ENCODE results near the gene SYT10. TPM values are rescaled to one million over a fixed set of nuclear protein-coding genes. Genes with fewer than 3 reads are reported as not detected.

SYT10 gene
- total RNA-seq, 1 donor from 2014 or later, result 1.2 TPM

DNA sequence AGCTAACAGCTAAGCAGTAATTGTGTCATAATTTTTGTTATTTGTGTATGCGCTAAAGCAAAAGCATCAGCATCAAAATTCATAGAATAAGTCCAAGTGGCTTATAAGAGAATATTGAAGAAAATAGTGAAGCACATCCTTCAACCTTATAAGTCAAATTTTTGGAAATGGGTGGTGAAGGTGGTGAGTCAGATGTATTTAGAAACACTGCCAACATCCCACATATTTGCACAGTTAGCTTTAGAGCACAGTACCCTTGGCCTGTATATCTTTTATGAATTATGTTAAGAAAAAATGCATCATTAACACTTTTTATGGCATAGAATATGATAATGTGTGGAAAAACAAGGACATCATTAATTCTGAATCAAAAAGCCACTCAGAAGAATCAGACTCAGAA lies 8.0 kb downstream of the SYT10 start:
- H3K36me3 Mint-ChIP-seq (ENCODE audit: low read depth, unreplicated experiment), result no peaks in the 10 kb centered on the region
- Histone ChIP-seq H4K20me1 (ENCODE audit: insufficient read depth, low read length) (no peaks in the 10 kb centered on the region), H3K9me3 (ENCODE audit: insufficient read depth, low read depth, low read length) (no peaks in the 10 kb centered on the region), H3K4me1 (ENCODE audit: insufficient read depth, low read length) (no peaks in the 10 kb centered on the region), H3K4me3 (ENCODE audit: insufficient read depth, low read depth, low read length) (no peak overlapping the region), H3K4me2 (ENCODE audit: low read length) (no peak overlapping the region), H3K79me2 (ENCODE audit: insufficient read depth, low read length) (no peaks in the 10 kb centered on the region), H3K27me3 (ENCODE audit: insufficient read depth, low read length) (no peaks in the 10 kb centered on the region), H2AFZ (ENCODE audit: low read depth, low read length) (no peak overlapping the region), H3K27ac (ENCODE audit: low read depth, low read length) (no peak overlapping the region), H3K36me3 (ENCODE audit: insufficient read depth, low read length) (no peaks in the 10 kb centered on the region), H3K9ac (ENCODE audit: low read length) (no peak overlapping the region)
- H3K27me3 Mint-ChIP-seq (ENCODE audit: low read depth, unreplicated experiment), result peaks cover 5% of the 10 kb centered on the region
- peaks cover 1% of the 10 kb centered on the region for H3K4me1 Mint-ChIP-seq (ENCODE audit: low read depth, unreplicated experiment)
- H3K27ac Mint-ChIP-seq (ENCODE audit: unreplicated experiment), result no peak overlapping the region
- H3K9me3 Mint-ChIP-seq (ENCODE audit: unreplicated experiment), result no peaks in the 10 kb centered on the region
- TF ChIP-seq CTCF (IDR thresholded peaks at IDR 0.05; ENCODE audit: insufficient read depth, low read depth, low read length), result no peak
- no peak for TF ChIP-seq EZH2 (IDR thresholded peaks at IDR 0.05; ENCODE audit: insufficient read depth, low read length)
- FAIRE-seq, result no peak
- no peak for DNase-seq (ENCODE audit: low read depth)
- H3K4me3 Mint-ChIP-seq (ENCODE audit: unreplicated experiment), result no peak overlapping the region

- DNase-seq (ENCODE audit: low read depth) (no peak), FAIRE-seq (no peak)
- Mint-ChIP-seq H3K4me1 (ENCODE audit: low read depth, unreplicated experiment) (peaks cover 1% of the 10 kb centered on the region), H3K27ac (ENCODE audit: unreplicated experiment) (no peak overlapping the region), H3K4me3 (ENCODE audit: unreplicated experiment) (no peak overlapping the region), H3K9me3 (ENCODE audit: unreplicated experiment) (no peaks in the 10 kb centered on the region), H3K36me3 (ENCODE audit: low read depth, unreplicated experiment) (no peaks in the 10 kb centered on the region), H3K27me3 (ENCODE audit: low read depth, unreplicated experiment) (no peaks in the 10 kb centered on the region)
- Histone ChIP-seq H2AFZ (ENCODE audit: low read depth, low read length) (no peak overlapping the region), H3K79me2 (ENCODE audit: insufficient read depth, low read length) (no peaks in the 10 kb centered on the region), H3K9me3 (ENCODE audit: insufficient read depth, low read depth, low read length) (no peaks in the 10 kb centered on the region), H3K27me3 (ENCODE audit: insufficient read depth, low read length) (no peaks in the 10 kb centered on the region), H3K4me3 (ENCODE audit: insufficient read depth, low read depth, low read length) (no peak overlapping the region), H3K36me3 (ENCODE audit: insufficient read depth, low read length) (no peaks in the 10 kb centered on the region), H3K4me1 (ENCODE audit: insufficient read depth, low read length) (no peaks in the 10 kb centered on the region), H3K9ac (ENCODE audit: low read length) (no peak overlapping the region), H3K4me2 (ENCODE audit: low read length) (no peak overlapping the region), H4K20me1 (ENCODE audit: insufficient read depth, low read length) (no peaks in the 10 kb centered on the region), H3K27ac (ENCODE audit: low read depth, low read length) (no peak overlapping the region)
- no peak for TF ChIP-seq CTCF (IDR thresholded peaks at IDR 0.05; ENCODE audit: insufficient read depth, low read depth, low read length)
- no peak for TF ChIP-seq EZH2 (IDR thresholded peaks at IDR 0.05; ENCODE audit: insufficient read depth, low read length)
Observed at GRCh38 chr12:33429468-33429867, 10.2 kb downstream of the SYT10 start.

- H2AFZ ChIP-seq (ENCODE audit: low read depth, low read length), result no peak overlapping the region
- no peak overlapping the region for H3K27ac ChIP-seq (ENCODE audit: low read depth, low read length)
- no peak overlapping the region for H3K4me3 Mint-ChIP-seq (ENCODE audit: unreplicated experiment)
- no peaks in the 10 kb centered on the region for H3K27me3 ChIP-seq (ENCODE audit: insufficient read depth, low read length)
- H3K4me1 Mint-ChIP-seq (ENCODE audit: low read depth, unreplicated experiment), result peaks cover 1% of the 10 kb centered on the region
- H3K4me2 ChIP-seq (ENCODE audit: low read length), result no peak overlapping the region
- no peaks in the 10 kb centered on the region for H3K27me3 Mint-ChIP-seq (ENCODE audit: low read depth, unreplicated experiment)
- H3K4me3 ChIP-seq (ENCODE audit: insufficient read depth, low read depth, low read length), result no peak overlapping the region
- no peaks in the 10 kb centered on the region for H3K36me3 ChIP-seq (ENCODE audit: insufficient read depth, low read length)
- H3K79me2 ChIP-seq (ENCODE audit: insufficient read depth, low read length), result no peaks in the 10 kb centered on the region
- FAIRE-seq (no peak), DNase-seq (ENCODE audit: low read depth) (no peak)
- no peak overlapping the region for H3K9ac ChIP-seq (ENCODE audit: low read length)
- no peaks in the 10 kb centered on the region for H3K9me3 Mint-ChIP-seq (ENCODE audit: unreplicated experiment)
- H3K36me3 Mint-ChIP-seq (ENCODE audit: low read depth, unreplicated experiment), result no peaks in the 10 kb centered on the region
- H3K9me3 ChIP-seq (ENCODE audit: insufficient read depth, low read depth, low read length), result no peaks in the 10 kb centered on the region
- no peak overlapping the region for H3K27ac Mint-ChIP-seq (ENCODE audit: unreplicated experiment)
- TF ChIP-seq CTCF (IDR thresholded peaks at IDR 0.05; ENCODE audit: insufficient read depth, low read depth, low read length) (no peak), EZH2 (IDR thresholded peaks at IDR 0.05; ENCODE audit: insufficient read depth, low read length) (no peak)
- H4K20me1 ChIP-seq (ENCODE audit: insufficient read depth, low read length), result no peaks in the 10 kb centered on the region
- H3K4me1 ChIP-seq (ENCODE audit: insufficient read depth, low read length), result no peaks in the 10 kb centered on the region
Observed at GRCh38 chr12:33427071-33427470, 12.5 kb downstream of the SYT10 start.

Measured in astrocyte (in vitro differentiated cells and primary cell).